Lower leg skin (tissue), 3 donors: Measurements from ENCODE around the gene MOB3A.

ENCODE experiments used
- POLR2A ChIP-seq, 2 donors: fragments of 450-650 bp; IDR thresholded peaks; one replicate each; pipeline ENCODE4 v1.6.1; 2016 to 2017; ENCODE audit warnings: antibody characterized with exemption in 2 of 2, mild to moderate bottlenecking in 1 of 2, moderate library complexity in 1 of 2
- TF ChIP-seq, protein P1 (sequence below), 3 donors: fragments of 450-650 bp; IDR thresholded peaks; one replicate each; pipeline ENCODE4 v1.5.1; 2016; ENCODE audit warnings: antibody characterized with exemption in 3 of 3, mild to moderate bottlenecking in 3 of 3, moderate library complexity in 2 of 3

DNA sequence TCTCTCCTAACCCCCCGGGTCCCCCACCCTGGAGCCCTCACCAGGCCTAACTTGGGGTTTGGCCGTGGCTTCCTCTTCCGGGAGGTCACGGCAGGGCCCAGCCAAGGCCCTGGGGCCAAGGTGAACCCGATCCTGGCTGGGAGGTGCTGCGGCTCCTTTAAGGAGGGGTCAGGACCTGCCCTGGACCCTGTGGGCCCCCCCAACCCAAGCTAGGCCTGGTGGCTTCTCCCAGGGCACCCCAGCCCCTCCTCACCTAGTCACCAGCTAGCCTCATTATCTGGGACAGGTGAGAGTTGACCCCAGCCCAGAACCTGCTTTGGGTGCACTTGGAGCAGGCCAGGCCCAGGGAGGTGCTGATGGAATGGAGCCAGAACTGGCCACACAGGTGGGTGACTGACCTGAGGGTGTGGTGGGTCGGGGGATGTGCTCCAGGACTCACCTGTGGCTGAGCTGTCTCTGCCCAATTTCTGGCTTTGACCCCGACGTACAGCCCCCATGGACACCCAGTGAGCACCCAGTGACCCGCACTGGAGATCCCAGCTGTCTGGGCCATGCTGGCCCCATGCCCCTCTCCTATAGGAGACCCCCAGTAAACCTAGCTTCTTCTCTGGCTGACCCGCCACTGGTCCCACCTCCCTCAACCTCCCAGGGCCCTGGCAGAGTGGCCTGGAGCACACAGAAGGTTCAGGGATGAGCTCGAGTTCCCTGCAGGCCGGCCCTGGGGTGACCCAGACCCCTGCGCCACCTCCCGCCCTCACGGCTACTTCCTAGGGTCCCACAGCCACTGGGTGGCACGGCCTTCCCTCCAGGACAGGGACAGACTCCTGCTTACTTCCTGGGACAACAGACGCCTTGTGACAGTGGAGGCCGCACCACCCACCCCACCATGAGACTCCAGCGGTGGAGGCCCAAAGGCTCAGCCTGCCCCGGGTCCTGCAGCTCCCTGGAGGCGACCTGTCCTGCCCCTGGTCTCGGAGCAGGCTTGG, 38.3 kb downstream of the MOB3A start:
- TF ChIP-seq, protein P1, sequence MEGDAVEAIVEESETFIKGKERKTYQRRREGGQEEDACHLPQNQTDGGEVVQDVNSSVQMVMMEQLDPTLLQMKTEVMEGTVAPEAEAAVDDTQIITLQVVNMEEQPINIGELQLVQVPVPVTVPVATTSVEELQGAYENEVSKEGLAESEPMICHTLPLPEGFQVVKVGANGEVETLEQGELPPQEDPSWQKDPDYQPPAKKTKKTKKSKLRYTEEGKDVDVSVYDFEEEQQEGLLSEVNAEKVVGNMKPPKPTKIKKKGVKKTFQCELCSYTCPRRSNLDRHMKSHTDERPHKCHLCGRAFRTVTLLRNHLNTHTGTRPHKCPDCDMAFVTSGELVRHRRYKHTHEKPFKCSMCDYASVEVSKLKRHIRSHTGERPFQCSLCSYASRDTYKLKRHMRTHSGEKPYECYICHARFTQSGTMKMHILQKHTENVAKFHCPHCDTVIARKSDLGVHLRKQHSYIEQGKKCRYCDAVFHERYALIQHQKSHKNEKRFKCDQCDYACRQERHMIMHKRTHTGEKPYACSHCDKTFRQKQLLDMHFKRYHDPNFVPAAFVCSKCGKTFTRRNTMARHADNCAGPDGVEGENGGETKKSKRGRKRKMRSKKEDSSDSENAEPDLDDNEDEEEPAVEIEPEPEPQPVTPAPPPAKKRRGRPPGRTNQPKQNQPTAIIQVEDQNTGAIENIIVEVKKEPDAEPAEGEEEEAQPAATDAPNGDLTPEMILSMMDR (IDR thresholded peaks at IDR 0.05): no peak
- no peak for TF ChIP-seq POLR2A (IDR thresholded peaks at IDR 0.05)
